B cell (primary cell): ENCODE results near the gene PML.
"Not testable (repeated sequence)": the region's sequence is repeated elsewhere in the genome, so short reads cannot be mapped to it uniquely, and the experiment has no call there.

ENCODE experiments used
- EZH2 ChIP-seq: IDR thresholded peaks from 2 replicates; pipeline ENCODE4 v1.6.1; 2012; ENCODE audit warnings: borderline replicate concordance, low read depth, mild to moderate bottlenecking, moderate library complexity, low read length; ENCODE audit not compliant: insufficient read depth, poor library complexity, severe bottlenecking
- TF ChIP-seq, protein P1 (sequence below): fragments of 200-600 bp; IDR thresholded peaks from one replicate; pipeline ENCODE4 v1.8.0; 2022; ENCODE audit warnings: antibody characterized with exemption, mild to moderate bottlenecking

DNA sequence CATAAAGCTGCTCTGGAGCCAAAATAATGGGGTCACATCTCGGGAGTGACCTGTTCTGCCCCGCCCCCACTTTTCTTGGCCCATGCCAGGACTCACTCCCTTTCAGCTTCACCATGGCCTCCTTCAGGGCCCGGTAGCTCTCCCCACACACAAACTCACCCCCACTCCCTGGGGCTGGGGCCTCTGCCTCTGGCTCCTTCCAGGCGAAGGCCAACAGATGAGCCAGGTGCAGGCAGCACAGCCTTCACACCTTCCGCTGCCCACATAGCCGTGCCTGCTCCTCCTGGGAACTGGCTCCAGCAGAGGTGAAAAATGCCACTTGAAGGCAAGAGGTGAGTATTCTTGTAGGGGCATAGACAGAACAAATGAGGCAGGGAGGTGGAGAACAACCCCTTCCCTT lies 77.1 kb downstream of the PML start:
- TF ChIP-seq, protein P1, sequence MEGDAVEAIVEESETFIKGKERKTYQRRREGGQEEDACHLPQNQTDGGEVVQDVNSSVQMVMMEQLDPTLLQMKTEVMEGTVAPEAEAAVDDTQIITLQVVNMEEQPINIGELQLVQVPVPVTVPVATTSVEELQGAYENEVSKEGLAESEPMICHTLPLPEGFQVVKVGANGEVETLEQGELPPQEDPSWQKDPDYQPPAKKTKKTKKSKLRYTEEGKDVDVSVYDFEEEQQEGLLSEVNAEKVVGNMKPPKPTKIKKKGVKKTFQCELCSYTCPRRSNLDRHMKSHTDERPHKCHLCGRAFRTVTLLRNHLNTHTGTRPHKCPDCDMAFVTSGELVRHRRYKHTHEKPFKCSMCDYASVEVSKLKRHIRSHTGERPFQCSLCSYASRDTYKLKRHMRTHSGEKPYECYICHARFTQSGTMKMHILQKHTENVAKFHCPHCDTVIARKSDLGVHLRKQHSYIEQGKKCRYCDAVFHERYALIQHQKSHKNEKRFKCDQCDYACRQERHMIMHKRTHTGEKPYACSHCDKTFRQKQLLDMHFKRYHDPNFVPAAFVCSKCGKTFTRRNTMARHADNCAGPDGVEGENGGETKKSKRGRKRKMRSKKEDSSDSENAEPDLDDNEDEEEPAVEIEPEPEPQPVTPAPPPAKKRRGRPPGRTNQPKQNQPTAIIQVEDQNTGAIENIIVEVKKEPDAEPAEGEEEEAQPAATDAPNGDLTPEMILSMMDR: not testable (repeated sequence)
- not testable (repeated sequence) for TF ChIP-seq EZH2
